H1 (cell line): ENCODE data around the gene ISLR2. TPM values are rescaled to one million over a fixed set of nuclear protein-coding genes. Genes with fewer than 3 reads are reported as not detected.

ENCODE experiments used
- CTCF ChIA-PET: fragments of 300-600 bp; sonication (Branson Sonifier 250); formaldehyde crosslinking; loops from one replicate; lab custom pipeline; 2021; ENCODE audit not compliant: partially characterized antibody; lab: Charles Lee
- POLR2A ChIA-PET: fragments of 300-600 bp; sonication (Branson Sonifier 250); formaldehyde crosslinking; loops from one replicate; lab custom pipeline; 2021; ENCODE audit warnings: inconsistent platforms; ENCODE audit not compliant: partially characterized antibody; lab: Charles Lee
- DNase-seq, 2 experiments: peaks; one replicate each; pipeline versions ENCODE4 v3.0.0 to v3.0.0-alpha.2; 2010 to 2022; ENCODE audit warnings: low spot score in 2 of 2, low read depth in 1 of 2, mixed read lengths in 1 of 2
- FAIRE-seq: peaks from 2 replicates; lab custom pipeline; 2011; peaks lifted over from hg19 to GRCh38; lab: Jason Lieb, UNC
- H2AFZ ChIP-seq: 2 replicates; pipeline ENCODE4 v1.8.1; 2012; ENCODE audit warnings: low read length, inconsistent platforms
- H2AK5ac ChIP-seq: 2 replicates; pipeline ENCODE4 v1.6.1; 2013; ENCODE audit warnings: low read depth, low read length
- H2BK120ac ChIP-seq: replicated peaks from 2 replicates; pipeline ENCODE3; 2013; ENCODE audit warnings: low read depth, low read length, inconsistent platforms
- H2BK12ac ChIP-seq: 2 replicates; pipeline ENCODE4 v1.6.1; 2013; ENCODE audit warnings: low read depth, low read length
- H2BK15ac ChIP-seq: 2 replicates; pipeline ENCODE4 v1.6.1; 2013; ENCODE audit warnings: low read length
- H2BK20ac ChIP-seq: 2 replicates; pipeline ENCODE4 v1.6.1; 2013; ENCODE audit warnings: low read length
- H2BK5ac ChIP-seq: 2 replicates; pipeline ENCODE4 v1.6.1; 2013; ENCODE audit warnings: low read depth, low read length
- H3K14ac ChIP-seq: 2 replicates; pipeline ENCODE4 v1.6.1; 2013; ENCODE audit warnings: inconsistent platforms; ENCODE audit not compliant: insufficient read length
- H3K18ac ChIP-seq: 2 replicates; pipeline ENCODE4 v1.6.1; 2013; ENCODE audit warnings: low read length; ENCODE audit errors: extremely low read depth
- H3K23ac ChIP-seq: 2 replicates; pipeline ENCODE4 v1.6.1; 2013; ENCODE audit warnings: inconsistent platforms; ENCODE audit not compliant: insufficient read length
- H3K23me2 ChIP-seq: 2 replicates; pipeline ENCODE4 v1.6.1; 2013; ENCODE audit warnings: low read depth, low read length
- H3K27ac ChIP-seq: 2 replicates; pipeline ENCODE4 v1.6.1; 2011; ENCODE audit warnings: low read depth, low read length, inconsistent platforms
- H3K27me3 ChIP-seq, 4 experiments: replicated peaks in 1 of 4; 1 replicate in 1 of 4; 2 replicates in 3 of 4; pipeline versions ENCODE4 v1.6.1 to v1.8.1; 2011 to 2013; ENCODE audit warnings: low read length in 3 of 4, mild to moderate bottlenecking in 3 of 4, inconsistent platforms in 2 of 4, mixed read lengths in 2 of 4, moderate library complexity in 1 of 4; ENCODE audit not compliant: control insufficient read depth in 3 of 4, insufficient read depth in 3 of 4; ENCODE audit errors: extremely low read depth in 1 of 4
- H3K36me3 ChIP-seq, 4 experiments: 2 replicates each; pipeline versions ENCODE4 v1.6.1 to v1.8.1; 2011 to 2013; ENCODE audit warnings: mild to moderate bottlenecking in 4 of 4, low read length in 3 of 4, moderate library complexity in 2 of 4, control low read depth in 1 of 4, inconsistent platforms in 1 of 4; ENCODE audit not compliant: insufficient read depth in 4 of 4, control insufficient read depth in 2 of 4
- H3K4ac ChIP-seq: replicated peaks from 2 replicates; pipeline ENCODE3; 2013; ENCODE audit warnings: low read length, low read depth, mixed read lengths, inconsistent platforms; ENCODE audit not compliant: insufficient read length
- H3K4me1 ChIP-seq, 4 experiments: replicated peaks in 1 of 4; 1 replicate in 1 of 4; 2 replicates in 3 of 4; pipeline versions ENCODE4 v1.6.1 to v1.8.1; 2011 to 2013; ENCODE audit warnings: low read length in 3 of 4, inconsistent platforms in 2 of 4, mixed read lengths in 1 of 4; ENCODE audit not compliant: insufficient read depth in 4 of 4, control insufficient read depth in 3 of 4
- H3K4me2 ChIP-seq, 2 experiments: 2 replicates each; pipeline versions ENCODE4 v1.6.1 to v1.8.1; 2011 to 2013; ENCODE audit warnings: low read depth in 2 of 2, low read length in 2 of 2, control low read depth in 1 of 2, inconsistent platforms in 1 of 2, mild to moderate bottlenecking in 1 of 2; ENCODE audit not compliant: insufficient read depth in 1 of 2
- H3K4me3 ChIP-seq, 4 experiments: fragments of 200-600, 300-600 bp in 1 of 4; sonication (generic), shearing (Covaris generic), sonication (Bioruptor Twin) in 1 of 4; 2 replicates each; pipeline versions ENCODE4 v1.5.1 to v1.8.1; 2011 to 2016; ENCODE audit warnings: low read length in 4 of 4, low read depth in 3 of 4, control low read depth in 2 of 4, inconsistent platforms in 2 of 4, mild to moderate bottlenecking in 2 of 4, mixed read lengths in 1 of 4, moderate library complexity in 1 of 4; ENCODE audit not compliant: insufficient read depth in 2 of 4; ENCODE audit errors: extremely low read depth in 1 of 4
- H3K56ac ChIP-seq: replicated peaks from 2 replicates; pipeline ENCODE3; 2013; ENCODE audit warnings: low read depth, mild to moderate bottlenecking, mixed read lengths, low read length, inconsistent platforms; ENCODE audit not compliant: insufficient read length
- H3K79me1 ChIP-seq: 2 replicates; pipeline ENCODE4 v1.6.1; 2013; ENCODE audit warnings: low read depth, low read length, control low read depth
- H3K79me2 ChIP-seq, 2 experiments: 2 replicates each; pipeline versions ENCODE4 v1.6.1 to v1.8.1; 2012 to 2013; ENCODE audit warnings: low read length in 2 of 2, mild to moderate bottlenecking in 2 of 2, inconsistent platforms in 1 of 2; ENCODE audit not compliant: insufficient read depth in 2 of 2, control insufficient read depth in 1 of 2
- H3K9ac ChIP-seq, 4 experiments: replicated peaks in 1 of 4; 1 replicate in 1 of 4; 2 replicates in 3 of 4; pipeline versions ENCODE4 v1.6.1 to v1.8.1; 2011 to 2013; ENCODE audit warnings: low read depth in 3 of 4, low read length in 3 of 4, control low read depth in 2 of 4, mild to moderate bottlenecking in 2 of 4, moderate library complexity in 2 of 4, inconsistent platforms in 1 of 4; ENCODE audit errors: extremely low read depth in 1 of 4
- H3K9me3 ChIP-seq, 2 experiments: 2 replicates each; pipeline versions ENCODE4 v1.6.1 to v1.8.1; 2012 to 2013; ENCODE audit warnings: mild to moderate bottlenecking in 2 of 2, moderate library complexity in 2 of 2, control low read depth in 1 of 2, inconsistent platforms in 1 of 2, low read depth in 1 of 2, low read length in 1 of 2, mixed read lengths in 1 of 2; ENCODE audit not compliant: insufficient read depth in 2 of 2
- H4K20me1 ChIP-seq, 2 experiments: replicated peaks in 1 of 2; 2 replicates each; pipeline versions ENCODE3 to v1.8.1; 2011 to 2013; ENCODE audit warnings: inconsistent platforms in 2 of 2, low read length in 2 of 2, mild to moderate bottlenecking in 1 of 2; ENCODE audit not compliant: insufficient read depth in 2 of 2, control insufficient read depth in 1 of 2
- H4K5ac ChIP-seq: 2 replicates; pipeline ENCODE4 v1.6.1; 2013; ENCODE audit warnings: low read length, low read depth, mixed read lengths, inconsistent platforms; ENCODE audit not compliant: insufficient read length
- H4K8ac ChIP-seq: 2 replicates; pipeline ENCODE4 v1.8.0; 2013; ENCODE audit warnings: mild to moderate bottlenecking, moderate library complexity, low read length, inconsistent platforms; ENCODE audit not compliant: insufficient read depth; ENCODE audit errors: extremely low read depth
- H4K91ac ChIP-seq: replicated peaks from 2 replicates; pipeline ENCODE3; 2013; ENCODE audit warnings: low read length, mixed read lengths, inconsistent platforms; ENCODE audit not compliant: insufficient read length
- ASH2L ChIP-seq: fragments of 200-600, 300-600 bp; sonication (generic); IDR thresholded peaks from one replicate; pipeline ENCODE4 v1.7.1; 2017; ENCODE audit warnings: low read length
- CHD1 ChIP-seq: IDR thresholded peaks from 2 replicates; pipeline ENCODE4 v1.6.1; 2012; ENCODE audit warnings: low read depth, low read length, improper control_type of control experiment
- JUN ChIP-seq: IDR thresholded peaks from 2 replicates; pipeline ENCODE4 v1.6.1; 2011; ENCODE audit warnings: low read depth, mild to moderate bottlenecking, improper control_type of control experiment, low read length
- JUND ChIP-seq: IDR thresholded peaks from 2 replicates; pipeline ENCODE4 v1.6.1; 2011; ENCODE audit warnings: mild to moderate bottlenecking, improper control_type of control experiment, low read length
- KDM4A ChIP-seq: IDR thresholded peaks from one replicate; pipeline ENCODE4 v1.7.1; 2012; ENCODE audit warnings: low read depth, mild to moderate bottlenecking, moderate library complexity, low read length, inconsistent platforms; ENCODE audit not compliant: severe bottlenecking
- MAFK ChIP-seq: IDR thresholded peaks from 2 replicates; pipeline ENCODE4 v1.6.1; 2012; ENCODE audit warnings: low read depth, mild to moderate bottlenecking, improper control_type of control experiment, low read length
- PHF8 ChIP-seq: fragments of 200-600 bp; sonication (generic); conservative IDR thresholded peaks from 2 replicates; pipeline ENCODE4 v1.7.1; 2012; ENCODE audit warnings: low read depth, mild to moderate bottlenecking, inconsistent platforms, low read length, moderate library complexity
- POLR2A ChIP-seq, 2 experiments: IDR thresholded peaks; 1 replicate in 1 of 2; 2 replicates in 1 of 2; pipeline ENCODE4 v1.6.1; 2011; ENCODE audit warnings: low read depth in 2 of 2, low read length in 2 of 2, mild to moderate bottlenecking in 2 of 2; ENCODE audit errors: control extremely low read depth in 1 of 2
- RFX5 ChIP-seq: IDR thresholded peaks from 2 replicates; pipeline ENCODE4 v1.6.1; 2011; ENCODE audit warnings: low read depth, low read length, improper control_type of control experiment, borderline replicate concordance
- RNF2 ChIP-seq: fragments of 200-900, 300-1000 bp; sonication (generic); IDR thresholded peaks from 2 replicates; pipeline ENCODE4 v1.7.1; 2016; ENCODE audit warnings: borderline replicate concordance, low read depth, mild to moderate bottlenecking, antibody characterized with exemption, low read length; ENCODE audit not compliant: poor library complexity, severe bottlenecking; ENCODE audit errors: missing control alignments
- RXRA ChIP-seq: IDR thresholded peaks from 2 replicates; pipeline ENCODE4 v1.6.1; 2011; ENCODE audit warnings: low read depth, mild to moderate bottlenecking, low read length, moderate library complexity; ENCODE audit not compliant: insufficient read depth
- SIN3A ChIP-seq, 2 experiments: IDR thresholded peaks in 1 of 2; conservative IDR thresholded peaks in 1 of 2; 2 replicates each; pipeline ENCODE4 v1.6.1; 2011 to 2012; ENCODE audit warnings: low read length in 2 of 2, improper control_type of control experiment in 1 of 2, low read depth in 1 of 2, mild to moderate bottlenecking in 1 of 2
- SIRT6 ChIP-seq: IDR thresholded peaks from one replicate; pipeline ENCODE4 v1.7.1; 2012; ENCODE audit warnings: low read length, inconsistent platforms
- SIX5 ChIP-seq: IDR thresholded peaks from 2 replicates; pipeline ENCODE4 v1.6.1; 2011; ENCODE audit warnings: mild to moderate bottlenecking, low read depth, low read length
- SP4 ChIP-seq: IDR thresholded peaks from 2 replicates; pipeline ENCODE4 v1.6.1; 2012; ENCODE audit warnings: low read length, inconsistent platforms
- WGBS, 2 experiments: shearing (Covaris generic) in 1 of 2; methylation state at CpG; one replicate each; pipeline versions ENCODE4 v1.1.6 to v1.1.7; 2013 to 2015; ENCODE audit warnings: low lambda C conversion rate in 2 of 2, mixed read lengths in 2 of 2, inconsistent platforms in 1 of 2, low coverage in 1 of 2, missing lambda C conversion rate in 1 of 2; ENCODE audit not compliant: insufficient replicate concordance in 2 of 2, insufficient coverage in 1 of 2, insufficient read length in 1 of 2; ENCODE audit errors: extremely low coverage in 1 of 2, missing lambda C conversion rate in 1 of 2; 5-methylcytosine and 5-hydroxymethylcytosine counted together
- polyA plus RNA-seq, 7 experiments: library from polyadenylated mRNA; depleted of rRNA in 3 of 7; stranded (reverse) in 5 of 7; unstranded in 2 of 7; fragments of >200 nt in 5 of 7; fragments of 200-250 nt in 2 of 7; gene quantifications; 1 replicate in 5 of 7; 2 replicates in 1 of 7; 4 replicates in 1 of 7; pipeline versions ENCODE4 v1.2.1 to v1.2.3, GENCODE V29; 2011 to 2013; ENCODE audit warnings: missing spikeins in 2 of 7, mixed read lengths in 2 of 7
- total RNA-seq: library from RNA; stranded (reverse); fragmentation: NEBNext Ultra II Directional; extraction: Animal tissue kit (Norgen Biotek cat#: 25700); gene quantifications from 2 replicates; pipeline ENCODE4 v1.2.1, GENCODE V29; 2021

ISLR2 gene
- total and polyA plus RNA-seq, 2 of the 8 experiments (the other 6 are each of a cell fraction or from before 2014, with no cell fraction given), result 0.47 to 0.58 TPM

DNA sequence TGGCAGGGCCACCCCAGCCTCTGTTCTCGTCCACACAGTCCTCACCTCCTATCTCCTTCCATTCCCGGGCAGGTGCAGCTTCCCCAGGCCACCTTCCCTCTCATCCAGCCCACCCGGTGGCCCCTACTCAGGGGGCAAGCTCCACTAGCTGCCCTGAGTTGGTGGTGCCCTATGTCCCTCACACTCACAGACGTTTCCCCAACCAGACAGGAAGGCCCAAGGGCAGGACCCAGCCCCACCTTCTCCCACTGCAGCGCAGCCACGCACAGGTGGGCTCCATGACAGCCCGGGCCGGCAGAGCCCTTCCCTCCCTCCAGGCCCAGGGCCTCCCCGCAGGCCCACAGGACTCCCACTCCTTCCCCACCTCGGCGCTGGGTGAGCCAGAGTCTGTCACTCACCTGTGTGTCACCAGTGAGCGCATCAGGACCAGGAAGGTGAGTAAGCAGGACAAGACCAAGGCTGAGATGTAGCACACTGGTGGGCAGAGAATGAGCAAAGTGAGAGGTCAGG is 54.3 kb downstream of the ISLR2 start:
- Histone ChIP-seq H3K4ac (no peak overlapping the region), H4K8ac (peak overlapping the region; percentile 40; the same call in 1 of the 2 replicates), H3K9me3 (no peaks in the 10 kb centered on the region), H2BK12ac (no peak overlapping the region), H2AK5ac (no peak overlapping the region), H2AFZ (no peak overlapping the region), H3K4me3 (no peak overlapping the region), H3K18ac (no peak overlapping the region), H3K23me2 (no peaks in the 10 kb centered on the region), H3K14ac (no peak overlapping the region), H3K4me1 (no peaks in the 10 kb centered on the region), H3K36me3 (no peaks in the 10 kb centered on the region), H3K9ac (no peak overlapping the region), H3K56ac (no peak overlapping the region), H3K4me2 (no peak overlapping the region), H2BK20ac (no peak overlapping the region), H3K79me2 (no peaks in the 10 kb centered on the region), H2BK15ac (no peak overlapping the region), H3K27ac (no peak overlapping the region), H2BK120ac (no peak overlapping the region), H3K79me1 (no peaks in the 10 kb centered on the region; the same call in 1 of the 2 replicates), H4K20me1 (peaks cover 0 to 2% of the 10 kb centered on the region in 2 experiments), H4K5ac (no peak overlapping the region), H2BK5ac (no peak overlapping the region), H3K27me3 (no peaks in the 10 kb centered on the region), H4K91ac (no peak overlapping the region), H3K23ac (no peak overlapping the region)
- CTCF ChIA-PET, result interaction anchor here (1.8 kb wide), 1 partner anchor 10 kb away, joined by 4 read pairs; no protein-coding TSS in a partner anchor
- FAIRE-seq (no peak), DNase-seq (no peak)
- WGBS, 2 experiments, result 92% methylated on average over 12 of the region's 12 CpGs; no CpG with 5 or more reads in 1 of the 2 experiments
- POLR2A ChIA-PET, result interaction anchor here (0.9 to 10.3 kb wide), 4 partner anchors 10 to 16 kb away, joined by 3 to 76 read pairs (median 6); partner anchors contain the start of genes ISLR and STRA6
- TF ChIP-seq POLR2A (IDR thresholded peaks at IDR 0.05; ENCODE audit: control extremely low read depth in 1 of 2, low read depth in 2 of 2, low read length in 2 of 2), result no peak
- no peak for TF ChIP-seq RFX5
- no peak for TF ChIP-seq ASH2L
- TF ChIP-seq JUND, result no peak
- TF ChIP-seq RXRA, result no peak
- TF ChIP-seq SIN3A (conservative IDR thresholded peaks at IDR 0.05 in 1 of 2, IDR thresholded peaks at IDR 0.05 in 1 of 2; ENCODE audit: low read depth in 1 of 2, low read length in 2 of 2), result no peak
- no peak for TF ChIP-seq SIX5
- TF ChIP-seq SP4, result no peak
- TF ChIP-seq SIRT6, result no peak
- no peak for TF ChIP-seq JUN
- no peak for TF ChIP-seq KDM4A
- no peak for TF ChIP-seq CHD1
- TF ChIP-seq MAFK, result no peak
- no peak for TF ChIP-seq PHF8
- no peak for TF ChIP-seq RNF2
